Astrocyte (in vitro differentiated cells and primary cell): ENCODE data around the gene FDPS.

ENCODE experiments used
- EZH2 ChIP-seq: IDR thresholded peaks from 2 replicates; pipeline ENCODE4 v1.6.1; 2012; ENCODE audit warnings: mild to moderate bottlenecking, low read length, inconsistent platforms; ENCODE audit not compliant: insufficient read depth
- TF ChIP-seq, protein P1 (sequence below): IDR thresholded peaks from 2 replicates; pipeline ENCODE4 v1.5.1; 2011; ENCODE audit warnings: low read depth, mild to moderate bottlenecking, inconsistent platforms, low read length, moderate library complexity; ENCODE audit not compliant: insufficient read depth

DNA sequence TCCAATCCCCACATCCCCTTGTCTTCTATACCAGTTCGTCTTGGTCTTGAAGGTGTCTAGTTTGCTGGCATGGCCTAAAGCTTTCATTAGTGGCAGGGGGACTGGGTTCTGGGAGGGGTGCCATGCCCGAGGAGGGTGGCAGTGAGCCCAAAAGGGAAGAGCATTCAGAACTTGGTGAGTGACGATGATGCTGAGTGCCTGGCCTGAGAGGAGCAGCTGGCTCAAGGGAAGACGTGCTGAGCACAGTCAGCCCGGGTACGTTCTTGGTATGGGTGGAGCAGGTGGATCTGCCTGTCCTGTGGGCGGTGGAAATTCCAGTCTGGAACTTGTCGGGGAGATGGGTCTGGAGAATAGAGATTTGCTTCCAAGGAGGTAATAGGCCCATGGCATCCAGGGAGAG lies 4.6 kb downstream of the FDPS start:
- TF ChIP-seq, protein P1, sequence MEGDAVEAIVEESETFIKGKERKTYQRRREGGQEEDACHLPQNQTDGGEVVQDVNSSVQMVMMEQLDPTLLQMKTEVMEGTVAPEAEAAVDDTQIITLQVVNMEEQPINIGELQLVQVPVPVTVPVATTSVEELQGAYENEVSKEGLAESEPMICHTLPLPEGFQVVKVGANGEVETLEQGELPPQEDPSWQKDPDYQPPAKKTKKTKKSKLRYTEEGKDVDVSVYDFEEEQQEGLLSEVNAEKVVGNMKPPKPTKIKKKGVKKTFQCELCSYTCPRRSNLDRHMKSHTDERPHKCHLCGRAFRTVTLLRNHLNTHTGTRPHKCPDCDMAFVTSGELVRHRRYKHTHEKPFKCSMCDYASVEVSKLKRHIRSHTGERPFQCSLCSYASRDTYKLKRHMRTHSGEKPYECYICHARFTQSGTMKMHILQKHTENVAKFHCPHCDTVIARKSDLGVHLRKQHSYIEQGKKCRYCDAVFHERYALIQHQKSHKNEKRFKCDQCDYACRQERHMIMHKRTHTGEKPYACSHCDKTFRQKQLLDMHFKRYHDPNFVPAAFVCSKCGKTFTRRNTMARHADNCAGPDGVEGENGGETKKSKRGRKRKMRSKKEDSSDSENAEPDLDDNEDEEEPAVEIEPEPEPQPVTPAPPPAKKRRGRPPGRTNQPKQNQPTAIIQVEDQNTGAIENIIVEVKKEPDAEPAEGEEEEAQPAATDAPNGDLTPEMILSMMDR, result no peak
- TF ChIP-seq EZH2, result no peak
